Measurements from ENCODE around the gene BDNF.
"Not testable (repeated sequence)": the region's sequence is repeated elsewhere in the genome, so short reads cannot be mapped to it uniquely, and the experiment has no call there.

BDNF gene

GRCh38 chr11:27663326-27663725 lies 36.9 kb downstream of the BDNF start:
- DNase-seq, result no peak

- DNase-seq, result no peak
These were observed 40.1 kb downstream of the BDNF start for GRCh38 chr11:27660171-27660570.

- no peak for DNase-seq
These were observed 41.6 kb downstream of the BDNF start for GRCh38 chr11:27658535-27659236.

GRCh38 chr11:27656806-27657483 lies 43.3 kb downstream of the BDNF start:
- no peak for DNase-seq

- DNase-seq, result no peak
These were observed 43.9 kb downstream of the BDNF start for GRCh38 chr11:27656320-27656719.

- DNase-seq, result no peak
These were observed 46.1 kb downstream of the BDNF start for GRCh38 chr11:27653990-27654758.

GRCh38 chr11:27651711-27652110 lies 48.5 kb downstream of the BDNF start:
- no peak for DNase-seq

GRCh38 chr11:27650988-27651387 lies 49.3 kb downstream of the BDNF start:
- DNase-seq, result no peak

GRCh38 chr11:27649800-27650199 lies 50.5 kb downstream of the BDNF start:
- DNase-seq, result no peak

GRCh38 chr11:27648840-27649239 lies 51.4 kb downstream of the BDNF start:
- no peak for DNase-seq

- no peak for DNase-seq
These were observed 54.0 kb downstream of the BDNF start for GRCh38 chr11:27646051-27646818.

GRCh38 chr11:27642954-27643353 lies 57.3 kb downstream of the BDNF start:
- no peak for DNase-seq

GRCh38 chr11:27640954-27641353 lies 59.3 kb downstream of the BDNF start:
- DNase-seq, result no peak

- no peak for DNase-seq
These were observed 64.7 kb downstream of the BDNF start for GRCh38 chr11:27635567-27636037.

- not testable (repeated sequence) for DNase-seq
These were observed 65.5 kb downstream of the BDNF start for GRCh38 chr11:27634776-27635175.

GRCh38 chr11:27634282-27634681 lies 66.0 kb downstream of the BDNF start:
- not testable (repeated sequence) for DNase-seq

- not testable (repeated sequence) for DNase-seq
These were observed 71.2 kb downstream of the BDNF start for GRCh38 chr11:27629023-27629422.

GRCh38 chr11:27627979-27628378 lies 72.3 kb downstream of the BDNF start:
- no peak for DNase-seq

GRCh38 chr11:27626938-27627586 lies 73.2 kb downstream of the BDNF start:
- no peak for DNase-seq

GRCh38 chr11:27626269-27626937 lies 73.9 kb downstream of the BDNF start:
- no peak for DNase-seq

- DNase-seq, result no peak
These were observed 74.8 kb downstream of the BDNF start for GRCh38 chr11:27625347-27625912.

Measured in Kasumi-1 (cell line).